ENCODE data around the gene PEF1.

GRCh38 chr1:31669433-31669785 is 24.7 kb upstream of the PEF1 start:
- TF ChIP-seq POLR2AphosphoS5 (IDR thresholded peaks at IDR 0.05), result no peak
- TF ChIP-seq, protein P1, sequence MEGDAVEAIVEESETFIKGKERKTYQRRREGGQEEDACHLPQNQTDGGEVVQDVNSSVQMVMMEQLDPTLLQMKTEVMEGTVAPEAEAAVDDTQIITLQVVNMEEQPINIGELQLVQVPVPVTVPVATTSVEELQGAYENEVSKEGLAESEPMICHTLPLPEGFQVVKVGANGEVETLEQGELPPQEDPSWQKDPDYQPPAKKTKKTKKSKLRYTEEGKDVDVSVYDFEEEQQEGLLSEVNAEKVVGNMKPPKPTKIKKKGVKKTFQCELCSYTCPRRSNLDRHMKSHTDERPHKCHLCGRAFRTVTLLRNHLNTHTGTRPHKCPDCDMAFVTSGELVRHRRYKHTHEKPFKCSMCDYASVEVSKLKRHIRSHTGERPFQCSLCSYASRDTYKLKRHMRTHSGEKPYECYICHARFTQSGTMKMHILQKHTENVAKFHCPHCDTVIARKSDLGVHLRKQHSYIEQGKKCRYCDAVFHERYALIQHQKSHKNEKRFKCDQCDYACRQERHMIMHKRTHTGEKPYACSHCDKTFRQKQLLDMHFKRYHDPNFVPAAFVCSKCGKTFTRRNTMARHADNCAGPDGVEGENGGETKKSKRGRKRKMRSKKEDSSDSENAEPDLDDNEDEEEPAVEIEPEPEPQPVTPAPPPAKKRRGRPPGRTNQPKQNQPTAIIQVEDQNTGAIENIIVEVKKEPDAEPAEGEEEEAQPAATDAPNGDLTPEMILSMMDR (IDR thresholded peaks at IDR 0.05), result no peak
- TF ChIP-seq POLR2A (IDR thresholded peaks at IDR 0.05), result no peak

Measured in gastroesophageal sphincter (tissue), 3 donors.